Measurements from ENCODE around the gene SGCA. TPM values are rescaled to one million over a fixed set of nuclear protein-coding genes. Genes with fewer than 3 reads are reported as not detected.

SGCA gene
- total and polyA plus RNA-seq, 9 of the 15 experiments (the other 6 are each of a cell fraction or from before 2014, with no cell fraction given) = not detected

- TF ChIP-seq ZBTB7A (IDR thresholded peaks at IDR 0.05; ENCODE audit: borderline replicate concordance, control insufficient read depth, low read depth, low read length) = 0 out of 2 replicates have a peak, but pooled peaks have one; percentile 25
- TF ChIP-seq KHSRP (IDR thresholded peaks at IDR 0.05) = no peak
- TF ChIP-seq ZNF707 (CRISPR knock-in tag; conservative IDR thresholded peaks at IDR 0.05) = no peak
- no peak for TF ChIP-seq LEF1 (IDR thresholded peaks at IDR 0.05)
- TF ChIP-seq CREM (IDR thresholded peaks at IDR 0.05; ENCODE audit: low read depth) = peak; percentile 39; the same call in 1 of the 2 replicates
- TF ChIP-seq RB1 (IDR thresholded peaks at IDR 0.05; ENCODE audit: low read depth) = peak; percentile 40; the same call in 1 of the 2 replicates
- no peak for TF ChIP-seq ZNF324 (CRISPR knock-in tag; IDR thresholded peaks at IDR 0.05)
- TF ChIP-seq, protein P1, sequence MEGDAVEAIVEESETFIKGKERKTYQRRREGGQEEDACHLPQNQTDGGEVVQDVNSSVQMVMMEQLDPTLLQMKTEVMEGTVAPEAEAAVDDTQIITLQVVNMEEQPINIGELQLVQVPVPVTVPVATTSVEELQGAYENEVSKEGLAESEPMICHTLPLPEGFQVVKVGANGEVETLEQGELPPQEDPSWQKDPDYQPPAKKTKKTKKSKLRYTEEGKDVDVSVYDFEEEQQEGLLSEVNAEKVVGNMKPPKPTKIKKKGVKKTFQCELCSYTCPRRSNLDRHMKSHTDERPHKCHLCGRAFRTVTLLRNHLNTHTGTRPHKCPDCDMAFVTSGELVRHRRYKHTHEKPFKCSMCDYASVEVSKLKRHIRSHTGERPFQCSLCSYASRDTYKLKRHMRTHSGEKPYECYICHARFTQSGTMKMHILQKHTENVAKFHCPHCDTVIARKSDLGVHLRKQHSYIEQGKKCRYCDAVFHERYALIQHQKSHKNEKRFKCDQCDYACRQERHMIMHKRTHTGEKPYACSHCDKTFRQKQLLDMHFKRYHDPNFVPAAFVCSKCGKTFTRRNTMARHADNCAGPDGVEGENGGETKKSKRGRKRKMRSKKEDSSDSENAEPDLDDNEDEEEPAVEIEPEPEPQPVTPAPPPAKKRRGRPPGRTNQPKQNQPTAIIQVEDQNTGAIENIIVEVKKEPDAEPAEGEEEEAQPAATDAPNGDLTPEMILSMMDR (IDR thresholded peaks at IDR 0.05 in 2 of 3, conservative IDR thresholded peaks at IDR 0.05 in 1 of 3; ENCODE audit: insufficient read depth in 2 of 3, low read depth in 1 of 3, low read length in 3 of 3) = peak; percentile 68 to 81 (median 79)
- peak; percentile 88 for TF ChIP-seq L3MBTL2 (IDR thresholded peaks at IDR 0.05)
- peak; percentile 31 to 55 for TF ChIP-seq E2F6 (IDR thresholded peaks at IDR 0.05; ENCODE audit: borderline replicate concordance in 1 of 2, extremely low read depth in 1 of 2, insufficient read depth in 1 of 2, insufficient read length in 1 of 2, low read depth in 1 of 2, low read length in 1 of 2, poor library complexity in 1 of 2, severe bottlenecking in 1 of 2)
- TF ChIP-seq KDM1A (IDR thresholded peaks at IDR 0.05) = no peak
- peak in 1 of 2 experiments; percentile 63; a peak in 1 of 4 replicates for TF ChIP-seq HDAC1 (IDR thresholded peaks at IDR 0.05)
- TF ChIP-seq FOXK1 (CRISPR knock-in tag; IDR thresholded peaks at IDR 0.05; ENCODE audit: borderline replicate concordance) = no peak
- 0 out of 2 replicates have a peak, but pooled peaks have one; percentile 63 for TF ChIP-seq ZNF511 (CRISPR knock-in tag; IDR thresholded peaks at IDR 0.05)
- TF ChIP-seq EGR1 (conservative IDR thresholded peaks at IDR 0.05) = peak; percentile 68
- TF ChIP-seq ZNF445 (CRISPR knock-in tag; IDR thresholded peaks at IDR 0.05; ENCODE audit: low read depth) = no peak
- TF ChIP-seq SIN3B (IDR thresholded peaks at IDR 0.05; ENCODE audit: low read depth) = no peak
Measured at GRCh38 chr17:50177983-50178834, 12.4 kb downstream of the SGCA start (continued).
